Smooth muscle cell (in vitro differentiated cells): Measurements from ENCODE around the gene SLC12A9. TPM values are rescaled to one million over a fixed set of nuclear protein-coding genes. Genes with fewer than 3 reads are reported as not detected.
A peak's percentile ranks its signal among the peaks of the same experiment; 100 is the strongest.

Experiments used
- DNase-seq: peaks from one replicate; lab custom pipeline; 2025; ENCODE audit not compliant: unreplicated experiment; lab: John Stamatoyannopoulos, UW
- H2AFZ ChIP-seq: fragments of 200-600 bp; sonication (generic); 2 replicates; pipeline ENCODE4 v1.6.0; 2016; ENCODE audit warnings: antibody characterized with exemption, low read depth, mild to moderate bottlenecking
- H3F3A ChIP-seq: fragments of 200-600 bp; sonication (generic); 2 replicates; pipeline ENCODE4 v1.6.0; 2017; ENCODE audit warnings: antibody characterized with exemption, low read depth
- H3K27ac ChIP-seq: fragments of 200-600 bp; sonication (generic); 2 replicates; pipeline ENCODE4 v1.5.1; 2016; ENCODE audit warnings: low read depth, mild to moderate bottlenecking
- H3K27me3 ChIP-seq: fragments of 200-600 bp; sonication (generic); 2 replicates; pipeline ENCODE4 v1.6.1; 2016; ENCODE audit warnings: low read depth, mild to moderate bottlenecking
- H3K36me3 ChIP-seq: fragments of 200-600 bp; sonication (generic); 2 replicates; pipeline ENCODE4 v1.5.1; 2016; ENCODE audit warnings: low read depth
- H3K4me1 ChIP-seq: fragments of 200-600 bp; sonication (generic); 2 replicates; pipeline ENCODE4 v1.5.1; 2016; ENCODE audit warnings: low read depth
- H3K4me2 ChIP-seq: fragments of 200-600 bp; sonication (generic); 2 replicates; pipeline ENCODE4 v1.6.0; 2016; ENCODE audit warnings: mild to moderate bottlenecking
- H3K4me3 ChIP-seq: fragments of 200-600 bp; sonication (generic); 2 replicates; pipeline ENCODE4 v1.5.1; 2016; ENCODE audit warnings: mild to moderate bottlenecking
- H3K79me2 ChIP-seq: fragments of 200-600 bp; sonication (generic); 2 replicates; pipeline ENCODE4 v1.6.0; 2016; ENCODE audit warnings: low read depth, mild to moderate bottlenecking
- H3K9ac ChIP-seq: fragments of 200-600 bp; sonication (generic); 2 replicates; pipeline ENCODE4 v1.6.0; 2016; ENCODE audit warnings: low read depth
- H3K9me3 ChIP-seq: fragments of 200-600 bp; sonication (generic); replicated peaks from 2 replicates; pipeline ENCODE4 v1.5.1; 2016; ENCODE audit warnings: low read depth
- H4K20me1 ChIP-seq: fragments of 200-600 bp; sonication (generic); 2 replicates; pipeline ENCODE4 v1.6.0; 2016; ENCODE audit warnings: low read depth
- CTCF ChIP-seq: fragments of 200-600 bp; sonication (generic); IDR thresholded peaks from 2 replicates; pipeline ENCODE4 v1.5.1; 2017; ENCODE audit warnings: borderline replicate concordance, mild to moderate bottlenecking, antibody characterized with exemption; ENCODE audit not compliant: insufficient read depth, poor library complexity, severe bottlenecking
- WGBS: methylation state at CpG from one replicate; pipeline ENCODE4 v1.1.7; 2016; ENCODE audit warnings: low lambda C conversion rate; 5-methylcytosine and 5-hydroxymethylcytosine counted together
- polyA plus RNA-seq: library from polyadenylated mRNA; unstranded; fragments of >200 nt; fragmentation: Nextera tagmentation; extraction: Ambion mirVana; gene quantifications from 2 replicates; pipeline ENCODE4 v1.2.1, GENCODE V29; 2016
- total RNA-seq: library from RNA; depleted of rRNA; stranded (reverse); fragments of >200 nt; gene quantifications from 2 replicates; pipeline ENCODE4 v1.2.3, GENCODE V29; 2014

The SLC12A9 gene
- total and polyA plus RNA-seq, 2 experiments from 2014 or later, result 8.9 to 12.1 TPM

GRCh38 chr7:100830396-100830795 lies 22.1 kb upstream of the SLC12A9 start:
- H3K79me2 ChIP-seq, result peaks cover 14% of the 10 kb centered on the region
- no peak overlapping the region for H3K4me2 ChIP-seq
- H3F3A ChIP-seq, result no peaks in the 10 kb centered on the region
- DNase-seq, result no peak
- no peak for TF ChIP-seq CTCF
- no peaks in the 10 kb centered on the region for H3K27me3 ChIP-seq
- 94% methylated on average over 4 of the region's 4 CpGs for WGBS
- H4K20me1 ChIP-seq, result peaks cover 13% of the 10 kb centered on the region
- H2AFZ ChIP-seq, result no peak overlapping the region
- H3K9me3 ChIP-seq, result no peaks in the 10 kb centered on the region
- no peaks in the 10 kb centered on the region for H3K36me3 ChIP-seq
- no peak overlapping the region for H3K27ac ChIP-seq
- H3K4me3 ChIP-seq, result no peak overlapping the region
- H3K9ac ChIP-seq, result no peak overlapping the region
- H3K4me1 ChIP-seq, result no peaks in the 10 kb centered on the region

GRCh38 chr7:100832281-100832633 lies 20.3 kb upstream of the SLC12A9 start:
- H3K4me1 ChIP-seq, result peaks cover 14% of the 10 kb centered on the region
- H3K9ac ChIP-seq, result no peak overlapping the region
- no peak overlapping the region for H3K27ac ChIP-seq
- H2AFZ ChIP-seq, result no peak overlapping the region
- no peaks in the 10 kb centered on the region for H3K9me3 ChIP-seq
- H3F3A ChIP-seq, result peaks cover 8% of the 10 kb centered on the region
- H3K36me3 ChIP-seq, result no peaks in the 10 kb centered on the region
- no peak for TF ChIP-seq CTCF
- WGBS, result 95% methylated on average over 5 of the region's 5 CpGs
- H4K20me1 ChIP-seq, result no peaks in the 10 kb centered on the region
- no peaks in the 10 kb centered on the region for H3K27me3 ChIP-seq
- no peaks in the 10 kb centered on the region for H3K79me2 ChIP-seq
- no peak overlapping the region for H3K4me2 ChIP-seq
- DNase-seq, result no peak
- H3K4me3 ChIP-seq, result no peak overlapping the region

- H3K4me2 ChIP-seq, result peak overlapping the region; percentile 80
- H3F3A ChIP-seq, result peaks cover 8% of the 10 kb centered on the region
- H3K27ac ChIP-seq, result peak overlapping the region; percentile 83
- 17% methylated on average over 16 of the region's 17 CpGs for WGBS
- H3K27me3 ChIP-seq, result no peaks in the 10 kb centered on the region
- peaks cover 26% of the 10 kb centered on the region for H3K4me1 ChIP-seq
- peak overlapping the region; percentile 35 for H3K4me3 ChIP-seq
- H3K79me2 ChIP-seq, result no peaks in the 10 kb centered on the region
- H4K20me1 ChIP-seq, result no peaks in the 10 kb centered on the region
- no peaks in the 10 kb centered on the region for H3K36me3 ChIP-seq
- no peak overlapping the region for H3K9ac ChIP-seq
- H2AFZ ChIP-seq, result peak overlapping the region; percentile 58
- no peaks in the 10 kb centered on the region for H3K9me3 ChIP-seq
- DNase-seq, result no peak
- no peak for TF ChIP-seq CTCF
These were observed 16.4 kb upstream of the SLC12A9 start for GRCh38 chr7:100835903-100836811.

- WGBS, result 6% methylated on average over 5 of the region's 6 CpGs
- Histone ChIP-seq H3K4me3 (peak overlapping the region; percentile 35), H3K4me2 (peak overlapping the region; percentile 80)
These were observed 15.8 kb upstream of the SLC12A9 start for GRCh38 chr7:100836812-100837098.

More at GRCh38 chr7:100836812-100837098, 15.8 kb upstream of the SLC12A9 start:
- Histone ChIP-seq H2AFZ (peak overlapping the region; percentile 75), H3F3A (peaks cover 8% of the 10 kb centered on the region), H3K9ac (peak overlapping the region; percentile 40), H3K36me3 (no peaks in the 10 kb centered on the region), H3K27me3 (no peaks in the 10 kb centered on the region), H3K79me2 (no peaks in the 10 kb centered on the region), H3K27ac (peak overlapping the region; percentile 83), H3K4me1 (peaks cover 31% of the 10 kb centered on the region), H4K20me1 (no peaks in the 10 kb centered on the region), H3K9me3 (no peaks in the 10 kb centered on the region)
- DNase-seq, result no peak
- no peak for TF ChIP-seq CTCF
